Transverse colon (tissue), 4 donors: ENCODE measurements around the gene TPRX1. TPM values are rescaled to one million over a fixed set of nuclear protein-coding genes. Genes with fewer than 3 reads are reported as not detected.

Experiments
- DNase-seq: peaks from one replicate; pipeline ENCODE4 v3.0.0-alpha.2; 2019
- H3K27ac ChIP-seq, 4 donors: fragments of 200-600 bp; sonication (generic); 2 replicates each; pipeline ENCODE4 v1.5.1; 2016 to 2018; ENCODE audit warnings: inconsistent platforms in 4 of 4
- H3K27me3 ChIP-seq: fragments of 200-600 bp; sonication (generic); 2 replicates; pipeline ENCODE4 v1.5.1; 2017; ENCODE audit warnings: inconsistent platforms
- H3K36me3 ChIP-seq, 4 donors: fragments of 200-600 bp; sonication (generic); 2 replicates each; pipeline ENCODE4 v1.5.1; 2017 to 2019; ENCODE audit warnings: inconsistent platforms in 4 of 4
- H3K4me1 ChIP-seq, 4 donors: fragments of 200-600 bp; sonication (generic); 2 replicates each; pipeline ENCODE4 v1.5.1; 2017 to 2020; ENCODE audit warnings: inconsistent platforms in 4 of 4
- H3K4me3 ChIP-seq, 4 donors: fragments of 200-600 bp; sonication (generic); 1 replicate in 1 of 4; 2 replicates in 3 of 4; pipeline versions ENCODE4 v1.5.1 to v1.6.1; 2017 to 2019; ENCODE audit warnings: inconsistent platforms in 4 of 4
- H3K9me3 ChIP-seq, 2 donors: fragments of 200-600 bp; sonication (generic); 2 replicates each; pipeline ENCODE4 v1.5.1; 2017 to 2019; ENCODE audit warnings: inconsistent platforms in 2 of 2
- EP300 ChIP-seq: sonication (generic); formaldehyde crosslinking; IDR thresholded peaks from one replicate; pipeline ENCODE4 v1.6.1; 2017; ENCODE audit warnings: antibody characterized with exemption, low read depth
- POLR2A ChIP-seq: fragments of 450-650 bp; IDR thresholded peaks from one replicate; pipeline ENCODE4 v1.6.1; 2016; ENCODE audit warnings: antibody characterized with exemption, mild to moderate bottlenecking, moderate library complexity
- POLR2AphosphoS5 ChIP-seq, 3 donors: sonication (generic); formaldehyde crosslinking; IDR thresholded peaks; one replicate each; pipeline ENCODE4 v1.6.1; 2016; ENCODE audit warnings: antibody characterized with exemption in 3 of 3
- WGBS, 2 donors: methylation state at CpG; one replicate each; pipeline ENCODE4 v1.1.5; 2018; ENCODE audit warnings: low coverage in 1 of 2; 5-methylcytosine and 5-hydroxymethylcytosine counted together
- in situ Hi-C, 4 donors: fragments of 200-750 bp; cut with MboI; loops; one replicate each; pipeline versions ENCODE4 v1.15.0 to v1.15.1; 2017; ENCODE audit warnings: low sequenced_read_pairs in 3 of 4, low pct_ligation_motif_present in 1 of 4, low pct_unique_long_range_greater_than_20kb in 1 of 4
- intact Hi-C: fragments of 100-400 bp; cut with DNase I; formaldehyde crosslinking; loops from one replicate; pipeline ENCODE4 v1.15.1; 2023; ENCODE audit warnings: low total_unique reads
- total RNA-seq, 4 donors: library from RNA; depleted of rRNA; stranded (reverse); fragments of >200 nt; gene quantifications; one replicate each; pipeline ENCODE4 v1.1.0, GENCODE V29; 2016
- TF ChIP-seq, protein P1 (sequence below), 5 experiments: fragments of 200-600 bp in 3 of 5; fragments of 450-650 bp in 2 of 5; sonication (generic) in 3 of 5; IDR thresholded peaks; 1 replicate in 2 of 5; 2 replicates in 3 of 5; pipeline ENCODE4 v1.5.1; 2016 to 2017; ENCODE audit warnings: antibody characterized with exemption in 5 of 5, inconsistent platforms in 3 of 5, mild to moderate bottlenecking in 2 of 5, moderate library complexity in 1 of 5

Gene TPRX1
- total RNA-seq, 4 donors from 2014 or later, result not detected

DNA sequence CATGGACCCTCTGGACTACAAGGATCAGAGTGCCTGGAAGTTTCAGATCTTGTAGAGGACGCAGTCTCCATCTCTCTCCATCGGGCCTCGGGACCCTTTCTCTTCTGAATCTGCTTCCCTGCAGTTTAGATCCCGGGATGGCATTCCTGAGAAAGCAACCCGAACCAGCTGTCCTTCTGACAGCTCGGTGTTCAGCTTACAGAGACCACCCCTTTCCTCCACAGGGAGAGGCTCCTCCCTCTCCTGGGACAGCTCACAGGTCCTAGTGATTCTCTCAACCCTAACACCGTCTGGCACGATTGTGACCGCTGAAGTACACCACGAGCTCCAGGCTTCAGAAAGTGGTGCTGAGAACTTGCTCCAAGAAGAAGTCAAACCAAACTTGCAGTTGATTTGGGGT, 35.6 kb upstream of the TPRX1 start:
- H3K27ac ChIP-seq, result no peak overlapping the region
- no peak for TF ChIP-seq POLR2A
- TF ChIP-seq EP300, result no peak
- TF ChIP-seq POLR2AphosphoS5 (IDR thresholded peaks at IDR 0.05), result no peak
- TF ChIP-seq, protein P1, sequence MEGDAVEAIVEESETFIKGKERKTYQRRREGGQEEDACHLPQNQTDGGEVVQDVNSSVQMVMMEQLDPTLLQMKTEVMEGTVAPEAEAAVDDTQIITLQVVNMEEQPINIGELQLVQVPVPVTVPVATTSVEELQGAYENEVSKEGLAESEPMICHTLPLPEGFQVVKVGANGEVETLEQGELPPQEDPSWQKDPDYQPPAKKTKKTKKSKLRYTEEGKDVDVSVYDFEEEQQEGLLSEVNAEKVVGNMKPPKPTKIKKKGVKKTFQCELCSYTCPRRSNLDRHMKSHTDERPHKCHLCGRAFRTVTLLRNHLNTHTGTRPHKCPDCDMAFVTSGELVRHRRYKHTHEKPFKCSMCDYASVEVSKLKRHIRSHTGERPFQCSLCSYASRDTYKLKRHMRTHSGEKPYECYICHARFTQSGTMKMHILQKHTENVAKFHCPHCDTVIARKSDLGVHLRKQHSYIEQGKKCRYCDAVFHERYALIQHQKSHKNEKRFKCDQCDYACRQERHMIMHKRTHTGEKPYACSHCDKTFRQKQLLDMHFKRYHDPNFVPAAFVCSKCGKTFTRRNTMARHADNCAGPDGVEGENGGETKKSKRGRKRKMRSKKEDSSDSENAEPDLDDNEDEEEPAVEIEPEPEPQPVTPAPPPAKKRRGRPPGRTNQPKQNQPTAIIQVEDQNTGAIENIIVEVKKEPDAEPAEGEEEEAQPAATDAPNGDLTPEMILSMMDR (IDR thresholded peaks at IDR 0.05), result no peak
- no peaks in the 10 kb centered on the region for H3K9me3 ChIP-seq
- WGBS, 2 donors, result 0 to 39% methylated on average over 1 to 10 of the region's 10 CpGs
- H3K4me1 ChIP-seq, result no peaks in the 10 kb centered on the region
- in situ Hi-C loops, result loop anchor here in 1 of 4 donors (25.0 kb wide), 1 partner anchor 172 kb away; no protein-coding TSS in a partner anchor
- no peak overlapping the region for H3K4me3 ChIP-seq
- H3K36me3 ChIP-seq, result no peaks in the 10 kb centered on the region
- H3K27me3 ChIP-seq, result peaks cover 21% of the 10 kb centered on the region
- DNase-seq, result no peak
- intact Hi-C loops, result no loop called here

DNA sequence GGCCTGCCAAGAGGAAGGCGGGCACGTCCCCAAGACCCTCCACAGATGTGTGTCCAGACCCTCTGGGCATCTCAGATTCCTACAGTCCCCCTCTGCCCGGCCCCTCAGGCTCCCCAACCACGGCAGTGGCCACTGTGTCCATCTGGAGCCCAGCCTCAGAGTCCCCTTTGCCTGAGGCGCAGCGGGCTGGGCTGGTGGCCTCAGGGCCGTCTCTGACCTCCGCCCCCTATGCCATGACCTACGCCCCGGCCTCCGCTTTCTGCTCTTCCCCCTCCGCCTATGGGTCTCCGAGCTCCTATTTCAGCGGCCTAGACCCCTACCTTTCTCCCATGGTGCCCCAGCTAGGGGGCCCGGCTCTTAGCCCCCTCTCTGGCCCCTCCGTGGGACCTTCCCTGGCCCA, 35.1 kb upstream of the TPRX1 start:
- TF ChIP-seq, protein P1 (IDR thresholded peaks at IDR 0.05), result no peak
- TF ChIP-seq EP300 (no peak), POLR2AphosphoS5 (IDR thresholded peaks at IDR 0.05) (no peak), POLR2A (no peak)
- Histone ChIP-seq H3K4me3 (no peak overlapping the region), H3K27ac (no peak overlapping the region), H3K27me3 (peaks cover 21% of the 10 kb centered on the region), H3K36me3 (no peaks in the 10 kb centered on the region), H3K9me3 (no peaks in the 10 kb centered on the region), H3K4me1 (no peaks in the 10 kb centered on the region)
- DNase-seq, result no peak
- 71 to 83% methylated on average over 11 to 12 of the region's 16 CpGs for WGBS, 2 donors
- in situ Hi-C loops, result loop anchor here in 1 of 4 donors (25.0 kb wide), 1 partner anchor 173 kb away; no protein-coding TSS in a partner anchor
- intact Hi-C loops, result no loop called here

DNA sequence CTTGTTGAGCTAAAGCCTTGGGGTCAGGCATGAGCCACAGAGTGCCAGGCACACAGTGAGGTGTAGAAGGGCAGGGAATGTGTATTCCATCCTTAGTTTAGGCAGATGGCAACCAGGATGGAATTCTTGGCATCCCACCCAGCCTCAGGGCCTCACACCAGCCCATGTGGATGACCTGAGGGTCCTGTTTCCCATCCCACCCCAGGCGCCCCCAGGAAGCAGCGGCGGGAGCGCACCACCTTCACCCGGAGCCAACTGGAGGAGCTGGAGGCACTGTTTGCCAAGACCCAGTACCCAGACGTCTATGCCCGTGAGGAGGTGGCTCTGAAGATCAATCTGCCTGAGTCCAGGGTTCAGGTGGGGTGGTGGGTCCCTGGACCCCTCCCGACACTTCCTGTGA, 31.7 kb upstream of the TPRX1 start:
- no peak for DNase-seq
- in situ Hi-C loops, result loop anchor here in 1 of 4 donors (25.0 kb wide), 1 partner anchor 176 kb away; no protein-coding TSS in a partner anchor
- no peak overlapping the region for H3K4me3 ChIP-seq
- no peak for TF ChIP-seq EP300
- no peak for TF ChIP-seq POLR2A
- TF ChIP-seq, protein P1 (IDR thresholded peaks at IDR 0.05), result no peak
- TF ChIP-seq POLR2AphosphoS5 (IDR thresholded peaks at IDR 0.05), result no peak
- no peaks in the 10 kb centered on the region for H3K4me1 ChIP-seq
- WGBS, 2 donors, result 72% methylated on average over 8 of the region's 8 CpGs; no CpG with 5 or more reads in 1 of the 2 donors
- no peak overlapping the region for H3K27ac ChIP-seq
- peaks cover 4% of the 10 kb centered on the region for H3K27me3 ChIP-seq
- H3K9me3 ChIP-seq, result no peaks in the 10 kb centered on the region
- intact Hi-C loops, result no loop called here
- no peaks in the 10 kb centered on the region for H3K36me3 ChIP-seq

DNA sequence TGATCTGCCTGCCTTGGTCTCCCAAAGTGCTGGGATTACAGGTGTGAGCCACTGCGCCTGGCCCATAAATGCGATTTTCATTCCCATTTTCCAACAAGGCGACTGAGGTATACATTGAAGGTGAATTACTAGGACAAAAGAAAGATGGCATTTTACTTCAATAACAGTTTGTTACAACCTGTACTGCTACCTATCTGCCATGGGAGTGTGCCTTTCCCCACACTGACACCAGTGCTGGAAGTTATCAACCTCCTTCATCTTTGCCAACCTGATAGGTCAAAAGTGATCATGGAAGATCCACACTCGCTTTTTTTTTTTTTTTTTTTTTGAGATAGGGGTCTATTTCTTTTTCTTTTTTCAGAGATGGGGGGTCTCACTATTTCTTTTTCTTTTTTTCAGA, 28.4 kb upstream of the TPRX1 start:
- H3K9me3 ChIP-seq, result no peaks in the 10 kb centered on the region
- no peaks in the 10 kb centered on the region for H3K4me1 ChIP-seq
- H3K4me3 ChIP-seq, result no peak overlapping the region
- no peak overlapping the region for H3K27ac ChIP-seq
- TF ChIP-seq POLR2AphosphoS5 (IDR thresholded peaks at IDR 0.05) (no peak), EP300 (no peak), POLR2A (no peak)
- TF ChIP-seq, protein P1 (IDR thresholded peaks at IDR 0.05), result no peak
- no peaks in the 10 kb centered on the region for H3K36me3 ChIP-seq
- WGBS, 2 donors, result 76% methylated on average over 4 of the region's 4 CpGs; no CpG with 5 or more reads in 1 of the 2 donors
- peaks cover 5% of the 10 kb centered on the region for H3K27me3 ChIP-seq
- no peak for DNase-seq
- intact Hi-C loops, result no loop called here
- in situ Hi-C loops, result loop anchor here in 1 of 4 donors (25.0 kb wide), 1 partner anchor 180 kb away; no protein-coding TSS in a partner anchor
